IPS-15b (cell line): ENCODE results near the gene PRAMEF9.
"Not testable (repeated sequence)": the region's sequence is repeated elsewhere in the genome, so short reads cannot be mapped to it uniquely, and the experiment has no call there.

ENCODE experiments used
- H3K27me3 ChIP-seq: one replicate; pipeline ENCODE4 v1.6.1; 2013; ENCODE audit warnings: low read length; ENCODE audit not compliant: control insufficient read depth, insufficient read depth
- H3K36me3 ChIP-seq: one replicate; pipeline ENCODE4 v1.6.1; 2013; ENCODE audit warnings: low read length; ENCODE audit not compliant: control insufficient read depth, insufficient read depth
- H3K4me1 ChIP-seq: one replicate; pipeline ENCODE4 v1.6.1; 2013; ENCODE audit warnings: mild to moderate bottlenecking, low read length; ENCODE audit not compliant: control insufficient read depth, insufficient read depth
- H3K4me3 ChIP-seq: one replicate; pipeline ENCODE4 v1.5.1; 2013; ENCODE audit warnings: low read depth, low read length
- H3K9ac ChIP-seq: one replicate; pipeline ENCODE4 v1.6.1; 2013; ENCODE audit warnings: low read depth, mild to moderate bottlenecking, low read length
- H3K9me3 ChIP-seq: one replicate; pipeline ENCODE4 v1.6.1; 2013; ENCODE audit warnings: mild to moderate bottlenecking, low read length; ENCODE audit not compliant: control insufficient read depth, insufficient read depth

The PRAMEF9 gene

GRCh38 chr1:13171548-13171947 lies at the start of gene PRAMEF9:
PRAMEF9 (plus strand) TSS chr1:13171848; CDS start chr1:13175281, 3,433 bp downstream.
- H3K36me3 ChIP-seq, H3K4me3 ChIP-seq, H3K4me1 ChIP-seq, H3K9me3 ChIP-seq, H3K27me3 ChIP-seq, H3K9ac ChIP-seq: not testable (repeated sequence)

- H3K9ac ChIP-seq, H3K27me3 ChIP-seq, H3K4me1 ChIP-seq, H3K36me3 ChIP-seq, H3K9me3 ChIP-seq, H3K4me3 ChIP-seq: not testable (repeated sequence)
These were observed 15.7 kb upstream of the PRAMEF9 start, which contains the start of gene PRAMEF26 for GRCh38 chr1:13155909-13156308. PRAMEF26 (minus strand) TSS chr1:13156009; CDS start chr1:13153095, 2,914 bp downstream.

GRCh38 chr1:13165531-13165930 lies 6.1 kb upstream of the PRAMEF9 start, which contains the start of gene HNRNPCL4:
HNRNPCL4 (minus strand) TSS chr1:13165631; CDS start chr1:13165467, 164 bp downstream.
- not testable (repeated sequence) for H3K9ac ChIP-seq, H3K4me3 ChIP-seq, H3K27me3 ChIP-seq, H3K9me3 ChIP-seq, H3K4me1 ChIP-seq, H3K36me3 ChIP-seq

GRCh38 chr1:13201309-13201708 lies 29.7 kb downstream of the PRAMEF9 start, which contains the start of gene PRAMEF13:
PRAMEF13 (minus strand) TSS chr1:13201409; CDS start chr1:13199589, 1,820 bp downstream.
- H3K36me3 ChIP-seq = not testable (repeated sequence)

GRCh38 chr1:13208712-13209111 lies 37.1 kb downstream of the PRAMEF9 start:
- not testable (repeated sequence) for H3K4me1 ChIP-seq, H3K4me3 ChIP-seq, H3K27me3 ChIP-seq, H3K9ac ChIP-seq, H3K9me3 ChIP-seq, H3K36me3 ChIP-seq

More at GRCh38 chr1:13201309-13201708, 29.7 kb downstream of the PRAMEF9 start, which contains the start of gene PRAMEF13:
- H3K27me3 ChIP-seq, H3K4me3 ChIP-seq, H3K4me1 ChIP-seq, H3K9me3 ChIP-seq, H3K9ac ChIP-seq: not testable (repeated sequence)

GRCh38 chr1:13216619-13217018 lies 45.0 kb downstream of the PRAMEF9 start:
- H3K9me3 ChIP-seq, H3K36me3 ChIP-seq, H3K9ac ChIP-seq, H3K4me3 ChIP-seq, H3K27me3 ChIP-seq, H3K4me1 ChIP-seq: not testable (repeated sequence)

GRCh38 chr1:13219203-13219602 lies 47.6 kb downstream of the PRAMEF9 start:
- not testable (repeated sequence) for H3K27me3 ChIP-seq, H3K36me3 ChIP-seq, H3K4me3 ChIP-seq, H3K9ac ChIP-seq, H3K4me1 ChIP-seq, H3K9me3 ChIP-seq

GRCh38 chr1:13222788-13223187 lies 51.1 kb downstream of the PRAMEF9 start:
- H3K27me3 ChIP-seq, H3K36me3 ChIP-seq, H3K9ac ChIP-seq, H3K4me3 ChIP-seq, H3K4me1 ChIP-seq, H3K9me3 ChIP-seq: not testable (repeated sequence)

GRCh38 chr1:13224480-13225060 lies 52.9 kb downstream of the PRAMEF9 start:
- no peaks in the 10 kb centered on the region for H3K4me1 ChIP-seq
- H3K4me3 ChIP-seq = no peak overlapping the region
- H3K36me3 ChIP-seq = no peaks in the 10 kb centered on the region
- H3K9ac ChIP-seq = no peak overlapping the region
- no peaks in the 10 kb centered on the region for H3K27me3 ChIP-seq
- peaks cover 7% of the 10 kb centered on the region for H3K9me3 ChIP-seq

GRCh38 chr1:13225675-13226204 lies 54.1 kb downstream of the PRAMEF9 start, which contains the start of gene PRAMEF18:
PRAMEF18 (minus strand) TSS chr1:13226154; CDS start chr1:13226106, 48 bp downstream.
- not testable (repeated sequence) for H3K4me3 ChIP-seq, H3K9me3 ChIP-seq, H3K9ac ChIP-seq

GRCh38 chr1:13227271-13228055 lies 55.8 kb downstream of the PRAMEF9 start:
- not testable (repeated sequence) for H3K36me3 ChIP-seq, H3K4me3 ChIP-seq, H3K9ac ChIP-seq, H3K4me1 ChIP-seq, H3K27me3 ChIP-seq
- peaks cover 17% of the 10 kb centered on the region for H3K9me3 ChIP-seq

More at GRCh38 chr1:13225675-13226204, 54.1 kb downstream of the PRAMEF9 start, which contains the start of gene PRAMEF18:
- not testable (repeated sequence) for H3K36me3 ChIP-seq, H3K27me3 ChIP-seq, H3K4me1 ChIP-seq

- no peak overlapping the region for H3K4me3 ChIP-seq
- no peak overlapping the region for H3K9ac ChIP-seq
- no peaks in the 10 kb centered on the region for H3K36me3 ChIP-seq
- H3K4me1 ChIP-seq = no peaks in the 10 kb centered on the region
- peaks cover 17% of the 10 kb centered on the region for H3K9me3 ChIP-seq
- no peaks in the 10 kb centered on the region for H3K27me3 ChIP-seq
These were observed 56.7 kb downstream of the PRAMEF9 start for GRCh38 chr1:13228343-13228781.
